ENCODE measurements around the gene SEC24C.
"Not testable (repeated sequence)": the region's sequence is repeated elsewhere in the genome, so short reads cannot be mapped to it uniquely, and the experiment has no call there.

The SEC24C gene

GRCh38 chr10:73791871-73792400 is 47.8 kb downstream of the SEC24C start:
- DNase-seq (ENCODE audit: low spot score), result no peak

DNA sequence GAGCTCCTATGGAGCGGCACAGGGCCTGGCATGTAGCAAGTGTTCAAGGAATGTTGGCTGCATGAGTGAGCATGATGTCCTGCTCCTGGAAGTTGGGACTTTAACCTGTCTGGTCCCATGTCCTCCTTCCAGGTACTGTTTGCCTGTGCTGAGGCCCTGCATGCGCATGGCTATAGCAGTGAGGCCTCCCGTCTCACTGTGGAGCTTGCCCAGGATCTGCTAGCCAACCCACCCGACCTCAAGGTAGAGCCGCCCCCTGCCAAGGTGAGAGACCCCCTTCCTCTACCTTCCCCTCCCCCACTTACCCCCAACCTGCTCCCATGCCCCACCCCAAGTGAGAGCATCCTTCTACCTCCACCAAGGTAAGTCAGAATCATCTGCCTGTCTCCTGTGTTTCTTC is 49.3 kb downstream of the SEC24C start:
- no peak for DNase-seq (ENCODE audit: low spot score)

- DNase-seq (ENCODE audit: low spot score), result not testable (repeated sequence)
Measured at GRCh38 chr10:73795491-73795890, 51.3 kb downstream of the SEC24C start.

- not testable (repeated sequence) for DNase-seq (ENCODE audit: low spot score)
Measured at GRCh38 chr10:73796035-73796434, 51.9 kb downstream of the SEC24C start.

GRCh38 chr10:73796766-73797165 is 52.6 kb downstream of the SEC24C start:
- DNase-seq (ENCODE audit: low spot score), result no peak

DNA sequence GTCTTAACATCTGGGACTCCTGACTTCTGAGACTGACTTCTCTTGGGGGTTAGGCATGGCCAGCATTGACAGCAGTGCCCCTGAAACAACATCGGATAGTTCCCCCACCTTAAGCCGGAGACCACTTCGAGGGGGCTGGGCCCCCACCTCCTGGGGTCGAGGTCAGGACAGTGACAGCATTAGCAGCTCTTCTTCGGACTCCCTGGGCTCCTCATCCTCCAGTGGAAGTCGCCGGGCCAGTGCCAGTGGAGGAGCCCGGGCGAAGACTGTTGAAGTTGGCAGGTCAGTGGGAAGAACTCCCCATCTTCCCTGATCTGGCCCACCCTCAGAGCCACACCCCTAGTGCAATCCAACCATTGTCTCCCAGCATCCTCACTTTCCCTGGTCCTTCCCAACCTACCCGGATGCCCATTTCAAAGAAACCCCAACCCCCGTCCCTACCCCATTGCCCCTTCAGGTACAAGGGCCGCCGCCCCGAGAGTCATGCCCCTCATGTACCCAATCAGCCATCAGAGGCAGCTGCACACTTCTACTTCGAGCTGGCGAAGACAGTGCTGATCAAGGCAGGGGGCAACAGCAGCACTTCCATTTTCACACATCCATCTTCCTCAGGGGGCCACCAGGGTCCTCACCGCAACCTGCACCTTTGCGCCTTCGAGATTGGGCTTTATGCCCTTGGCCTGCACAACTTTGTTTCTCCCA is 53.3 kb downstream of the SEC24C start:
- no peak for DNase-seq (ENCODE audit: low spot score)

DNA sequence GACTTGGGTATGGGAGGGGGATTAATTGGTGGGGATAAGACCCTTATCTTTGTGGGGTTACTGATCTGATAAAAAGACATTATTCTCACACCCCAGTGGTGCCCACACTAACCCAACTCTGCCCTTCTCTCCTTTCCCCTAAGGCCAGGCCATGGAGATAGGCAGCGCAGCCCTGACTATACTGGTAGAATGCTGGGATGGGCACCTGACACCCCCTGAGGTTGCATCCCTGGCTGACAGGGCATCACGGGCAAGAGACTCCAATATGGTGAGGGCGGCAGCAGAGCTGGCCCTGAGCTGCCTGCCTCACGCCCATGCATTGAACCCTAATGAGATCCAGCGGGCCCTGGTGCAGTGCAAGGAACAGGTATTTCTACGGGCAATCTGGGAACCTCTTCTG is 53.9 kb downstream of the SEC24C start:
- no peak for DNase-seq (ENCODE audit: low spot score)

DNA sequence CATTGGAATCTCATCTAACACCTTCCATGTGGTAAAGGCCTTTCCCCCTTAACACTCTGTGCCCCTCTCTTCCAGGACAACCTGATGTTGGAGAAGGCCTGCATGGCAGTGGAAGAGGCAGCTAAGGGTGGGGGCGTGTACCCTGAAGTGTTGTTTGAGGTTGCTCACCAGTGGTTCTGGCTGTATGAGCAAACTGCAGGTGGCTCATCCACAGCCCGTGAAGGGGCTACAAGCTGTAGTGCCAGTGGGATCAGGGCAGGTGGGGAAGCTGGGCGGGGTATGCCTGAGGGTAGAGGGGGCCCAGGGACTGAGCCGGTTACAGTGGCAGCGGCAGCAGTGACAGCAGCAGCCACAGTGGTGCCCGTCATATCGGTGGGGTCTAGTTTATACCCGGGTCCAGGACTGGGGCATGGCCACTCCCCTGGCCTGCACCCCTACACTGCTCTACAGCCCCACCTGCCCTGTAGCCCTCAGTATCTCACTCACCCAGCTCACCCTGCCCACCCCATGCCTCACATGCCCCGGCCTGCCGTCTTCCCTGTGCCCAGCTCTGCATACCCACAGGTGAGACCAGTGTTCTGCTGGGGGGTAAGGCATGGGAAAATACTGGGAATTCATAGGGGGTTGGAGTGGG is 54.9 kb downstream of the SEC24C start:
- no peak for DNase-seq (ENCODE audit: low spot score)

DNA sequence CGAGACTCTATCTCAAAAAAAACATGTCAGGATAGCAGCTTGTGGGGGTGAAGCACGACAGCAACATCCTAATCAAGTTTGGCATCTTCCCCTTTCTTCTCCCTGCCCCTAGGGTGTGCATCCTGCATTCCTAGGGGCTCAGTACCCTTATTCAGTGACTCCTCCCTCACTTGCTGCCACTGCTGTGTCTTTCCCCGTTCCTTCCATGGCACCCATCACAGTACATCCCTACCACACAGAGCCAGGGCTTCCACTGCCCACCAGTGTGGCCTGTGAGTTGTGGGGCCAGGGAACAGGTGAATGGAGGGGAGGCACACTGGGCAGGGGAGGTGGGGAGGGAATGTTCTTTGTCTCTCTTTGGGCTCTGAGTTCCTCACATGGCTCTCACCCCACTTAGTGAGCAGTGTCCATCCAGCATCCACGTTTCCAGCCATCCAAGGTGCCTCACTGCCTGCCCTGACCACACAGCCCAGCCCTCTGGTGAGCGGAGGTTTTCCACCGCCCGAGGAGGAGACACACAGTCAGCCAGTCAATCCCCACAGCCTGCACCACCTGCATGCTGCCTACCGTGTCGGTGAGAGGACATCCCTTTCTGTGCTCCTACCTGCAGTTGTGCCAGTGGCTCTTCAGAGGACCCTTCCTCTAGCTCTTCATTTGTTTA is 55.9 kb downstream of the SEC24C start:
- no peak for DNase-seq (ENCODE audit: low spot score)

GRCh38 chr10:73800560-73801252 is 56.5 kb downstream of the SEC24C start:
- no peak for DNase-seq (ENCODE audit: low spot score)

DNA sequence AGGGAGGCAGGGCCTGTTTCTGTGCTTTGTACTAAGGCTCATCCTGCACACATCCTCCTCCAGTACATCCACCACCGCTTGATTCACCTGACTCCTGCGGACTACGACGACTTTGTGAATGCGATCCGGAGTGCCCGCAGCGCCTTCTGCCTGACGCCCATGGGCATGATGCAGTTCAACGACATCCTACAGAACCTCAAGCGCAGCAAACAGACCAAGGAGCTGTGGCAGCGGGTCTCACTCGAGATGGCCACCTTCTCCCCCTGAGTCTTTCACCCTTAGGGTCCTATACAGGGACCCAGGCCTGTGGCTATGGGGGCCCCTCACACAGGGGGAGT is 57.0 kb downstream of the SEC24C start:
- DNase-seq (ENCODE audit: low spot score), result no peak

GRCh38 chr10:73802276-73802991 is 58.3 kb downstream of the SEC24C start:
- DNase-seq (ENCODE audit: low spot score), result no peak

DNA sequence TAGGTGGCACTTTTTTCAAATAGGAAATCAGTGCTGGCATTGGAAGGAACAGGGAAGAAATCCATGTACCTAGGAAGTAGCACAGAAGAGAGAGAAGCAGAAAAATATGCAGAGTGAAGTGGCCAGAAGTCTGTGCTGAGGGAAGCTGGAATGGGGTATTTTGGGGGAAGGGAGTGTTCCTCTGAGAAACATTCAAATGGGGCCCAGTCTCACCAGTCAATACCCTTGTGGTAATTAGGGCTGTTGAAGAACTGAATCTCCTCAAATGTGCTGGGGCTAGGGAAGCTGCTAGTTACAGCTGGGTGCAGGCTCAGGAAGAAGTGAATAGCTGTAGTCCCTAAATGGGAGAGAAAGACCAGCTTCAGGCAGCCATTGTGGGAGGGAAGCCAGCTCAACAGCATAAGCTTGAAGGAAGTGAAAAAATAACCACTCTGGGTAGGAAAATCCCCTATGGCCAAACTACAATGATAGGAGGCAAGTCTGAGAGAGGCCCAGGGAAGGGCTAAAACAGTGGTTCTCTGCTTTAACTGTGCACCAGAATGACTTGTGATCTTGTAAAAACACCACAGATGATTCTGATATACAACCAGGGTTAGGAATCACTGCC is 59.6 kb downstream of the SEC24C start:
- no peak for DNase-seq (ENCODE audit: low spot score)

GRCh38 chr10:73806176-73806950 is 62.2 kb downstream of the SEC24C start:
- DNase-seq (ENCODE audit: low spot score), result no peak

DNA sequence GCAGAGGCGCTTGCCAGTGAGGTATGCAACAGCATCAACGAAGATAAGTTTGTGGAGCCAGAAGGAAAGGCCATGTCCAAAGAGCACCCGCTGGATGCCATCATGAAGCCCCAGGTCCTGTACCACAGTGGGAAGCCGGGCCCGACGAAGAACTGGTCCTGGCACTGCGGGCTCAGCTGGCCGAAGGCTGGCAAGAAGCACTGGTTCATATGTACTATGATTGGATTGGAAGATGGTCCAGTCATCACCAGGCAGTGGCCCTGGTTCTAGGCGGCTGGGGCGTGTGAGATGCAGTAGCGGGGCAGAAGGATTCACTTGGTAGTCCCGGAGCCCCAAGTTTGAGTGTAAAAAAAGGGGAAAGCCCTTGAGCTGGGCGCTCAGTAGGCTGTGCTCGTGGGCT is 63.3 kb downstream of the SEC24C start:
- no peak for DNase-seq (ENCODE audit: low spot score)

DNA sequence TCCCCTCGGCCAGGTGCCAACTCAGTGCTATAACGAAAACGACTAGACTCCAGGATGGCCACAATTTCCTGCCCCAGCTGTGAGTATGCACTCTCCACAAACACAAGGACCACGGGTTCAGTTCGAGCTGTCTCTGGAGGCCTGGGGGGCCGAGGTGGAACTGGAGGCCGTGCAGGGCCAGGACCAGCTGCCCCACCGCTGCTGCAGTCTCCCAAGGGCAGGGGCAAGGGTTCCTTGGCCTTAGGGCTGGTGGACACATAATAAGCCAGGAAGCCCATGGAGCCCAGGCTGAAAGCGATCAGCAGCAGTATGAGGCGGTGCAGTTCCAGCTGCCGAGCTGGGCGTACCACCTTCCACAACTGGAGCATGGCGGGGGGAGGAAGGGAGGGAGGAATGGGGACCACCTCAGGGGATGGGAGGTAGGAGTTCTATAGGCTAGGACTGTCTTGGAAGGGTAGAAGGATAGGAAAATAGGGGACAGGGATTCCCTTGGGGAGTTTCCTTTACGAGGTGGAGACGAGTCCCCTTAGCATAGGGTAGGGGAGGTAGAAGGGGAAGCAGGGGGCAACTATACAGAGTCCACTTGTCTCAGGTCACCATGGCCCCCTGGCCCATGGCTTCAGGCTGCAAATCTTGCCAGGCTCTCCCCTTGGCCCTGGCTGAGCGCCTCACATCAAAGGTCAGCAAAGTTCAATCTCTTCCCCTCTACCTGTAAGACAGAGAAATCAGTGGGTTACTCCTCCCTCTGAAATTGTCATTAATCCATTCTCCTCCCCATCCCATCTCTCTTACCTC is 64.0 kb downstream of the SEC24C start:
- no peak for DNase-seq (ENCODE audit: low spot score)

DNA sequence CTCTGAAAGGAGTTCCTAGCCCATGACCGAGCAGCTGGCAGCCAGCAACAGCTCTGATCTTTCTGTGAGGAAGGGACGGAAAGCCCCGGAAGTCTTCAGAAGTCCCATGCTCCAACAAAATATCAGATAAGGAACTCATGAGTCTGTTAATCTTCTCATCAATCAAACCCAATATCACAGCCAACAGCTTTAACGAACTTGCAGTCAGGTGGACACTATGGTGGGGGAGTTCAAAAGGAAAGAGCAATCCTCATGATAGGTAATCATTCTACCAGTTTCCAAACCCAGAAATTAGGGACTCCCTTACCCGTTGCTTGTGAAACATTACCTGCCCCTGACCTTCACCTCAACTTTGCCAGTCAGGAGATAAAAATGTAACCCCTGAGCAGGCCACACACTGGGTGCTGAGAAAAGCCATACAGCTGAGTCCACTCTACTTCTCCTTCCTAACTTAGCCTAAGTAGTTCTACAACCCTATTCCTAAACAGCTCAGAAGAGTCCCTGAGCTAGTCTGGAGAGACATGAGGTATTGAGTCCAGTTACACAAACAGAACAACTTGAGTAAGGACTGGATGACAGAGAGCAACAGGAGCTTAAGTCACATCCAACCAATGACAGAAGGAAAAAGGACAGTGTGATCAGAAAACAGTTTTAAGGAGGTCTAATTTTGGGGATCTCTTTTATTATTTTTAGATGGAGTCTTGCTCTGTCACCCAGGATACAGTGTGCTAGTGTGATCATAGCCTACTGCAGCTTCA is 65.1 kb downstream of the SEC24C start:
- DNase-seq (ENCODE audit: low spot score), result no peak

DNA sequence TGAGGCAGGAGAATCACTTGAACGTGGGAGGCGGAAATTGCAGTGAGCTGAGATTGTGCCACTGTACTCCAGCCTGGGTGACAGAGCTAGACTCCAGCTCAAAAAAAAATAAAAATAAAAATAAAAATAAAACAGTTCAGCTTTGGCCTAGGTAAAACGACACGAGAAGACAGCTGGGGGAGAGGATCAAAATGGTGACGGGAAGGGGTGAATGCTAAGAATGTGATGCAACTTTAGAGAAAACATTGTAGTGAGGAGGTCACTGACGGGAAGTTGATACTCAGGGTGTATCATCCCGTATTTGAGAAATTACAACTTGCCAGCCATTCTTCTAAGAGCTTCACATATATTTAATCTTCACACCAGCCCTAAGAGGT is 66.2 kb downstream of the SEC24C start:
- no peak for DNase-seq (ENCODE audit: low spot score)

- DNase-seq (ENCODE audit: low spot score), result no peak
Measured at GRCh38 chr10:73810735-73811465, 66.7 kb downstream of the SEC24C start.

Data from kidney capillary endothelial cell (primary cell).